Coronary artery (tissue), 2 donors: Measurements from ENCODE around the gene LRRC4C.

Experiments
- DNase-seq: peaks from one replicate; pipeline ENCODE4 v3.0.0-alpha.2; 2017; ENCODE audit warnings: low spot score
- H3K27ac ChIP-seq, 2 donors: fragments of 200-600 bp; sonication (generic); one replicate each; pipeline ENCODE4 v1.5.1; 2016 to 2019
- H3K4me3 ChIP-seq: fragments of 200-600 bp; sonication (generic); 2 replicates; pipeline ENCODE4 v1.5.1; 2016; ENCODE audit warnings: mild to moderate bottlenecking, moderate library complexity
- CTCF ChIP-seq: fragments of 200-600 bp; sonication (generic); IDR thresholded peaks from one replicate; pipeline ENCODE4 v1.5.1; 2019; ENCODE audit warnings: antibody characterized with exemption

LRRC4C gene

GRCh38 chr11:40491341-40491740 lies 968.1 kb downstream of the LRRC4C start:
- no peak for TF ChIP-seq CTCF
- Histone ChIP-seq H3K4me3 (no peak overlapping the region), H3K27ac (no peak overlapping the region)
- DNase-seq: no peak

- no peak for TF ChIP-seq CTCF
- Histone ChIP-seq H3K4me3 (no peak overlapping the region), H3K27ac (no peak overlapping the region)
- DNase-seq: no peak
Observed at GRCh38 chr11:40467771-40468170, 991.7 kb downstream of the LRRC4C start.

- TF ChIP-seq CTCF: no peak
- H3K27ac ChIP-seq: no peak overlapping the region
- no peak for DNase-seq
Observed at GRCh38 chr11:40445391-40445790, 1014.1 kb downstream of the LRRC4C start.

GRCh38 chr11:40444151-40444550 lies 1015.3 kb downstream of the LRRC4C start:
- no peak overlapping the region for H3K4me3 ChIP-seq
- TF ChIP-seq CTCF: no peak
- H3K27ac ChIP-seq: no peak overlapping the region
- no peak for DNase-seq

More at GRCh38 chr11:40445391-40445790, 1014.1 kb downstream of the LRRC4C start:
- H3K4me3 ChIP-seq: no peak overlapping the region

- Histone ChIP-seq H3K27ac (no peak overlapping the region), H3K4me3 (no peak overlapping the region)
- no peak for TF ChIP-seq CTCF
- DNase-seq: no peak
Observed at GRCh38 chr11:40435344-40435743, 1024.1 kb downstream of the LRRC4C start.

GRCh38 chr11:40434926-40435325 lies 1024.5 kb downstream of the LRRC4C start:
- Histone ChIP-seq H3K4me3 (no peak overlapping the region), H3K27ac (no peak overlapping the region)
- TF ChIP-seq CTCF: no peak
- no peak for DNase-seq

GRCh38 chr11:40432358-40432757 lies 1027.1 kb downstream of the LRRC4C start:
- H3K27ac ChIP-seq: no peak overlapping the region
- no peak for TF ChIP-seq CTCF
- no peak for DNase-seq
- no peak overlapping the region for H3K4me3 ChIP-seq
